ENCODE data around the gene PIRT. TPM values are rescaled to one million over a fixed set of nuclear protein-coding genes. Genes with fewer than 3 reads are reported as not detected.

PIRT gene
- total RNA-seq, 1 experiment from 2014 or later = not detected

GRCh38 chr17:10844621-10845387 lies 6.9 kb upstream of the PIRT start:
- peak; percentile 98 for ATAC-seq
- ChIA-PET POLR2A (no interaction called here), CTCF (interaction anchor here (0.7 to 3.3 kb wide), 8 partner anchors 71 to 212 kb away, joined by 3 to 31 read pairs (median 3); no protein-coding TSS in a partner anchor), RAD21 (ENCODE audit: low non-redundant PET in 1 of 2, low total read pairs in 2 of 2, uncharacterized antibody in 2 of 2, unreplicated experiment in 2 of 2) (interaction anchor here (0.7 to 1.1 kb wide), 7 partner anchors 72 to 920 kb away, joined by 3 to 5 read pairs (median 3); no protein-coding TSS in a partner anchor)
- Histone ChIP-seq H3K4me1 (ENCODE audit: control insufficient read depth in 1 of 2, insufficient read depth in 2 of 2, low read length in 2 of 2) (peaks cover 4% of the 10 kb centered on the region in 2 experiments; a peak in 2 of 4 replicates), H3K36me3 (ENCODE audit: control insufficient read depth in 1 of 2, insufficient read depth in 2 of 2, low read length in 2 of 2) (no peaks in the 10 kb centered on the region), H3K4me3 (replicated peaks in 1 of 2; ENCODE audit: low read depth in 1 of 2, low read length in 2 of 2) (no peak overlapping the region), H3K9me3 (ENCODE audit: control insufficient read depth in 1 of 2, insufficient read depth in 1 of 2, low read depth in 1 of 2, low read length in 2 of 2) (no peaks in the 10 kb centered on the region), H3K79me2 (ENCODE audit: insufficient read depth, low read length) (no peaks in the 10 kb centered on the region), H3K4me2 (ENCODE audit: low read length) (peak overlapping the region; percentile 66), H2AFZ (ENCODE audit: low read depth, low read length, poor library complexity, severe bottlenecking) (peak overlapping the region; percentile 59), H3K9ac (ENCODE audit: low read length) (no peak overlapping the region), H3K9me2 (ENCODE audit: insufficient read depth) (no peaks in the 10 kb centered on the region), H3K27me3 (ENCODE audit: insufficient read depth, low read length) (no peaks in the 10 kb centered on the region), H3K27ac (ENCODE audit: low read depth, low read length) (no peak overlapping the region), H4K20me1 (ENCODE audit: insufficient read depth) (no peaks in the 10 kb centered on the region)
- intact Hi-C loops (cut with micrococcal nuclease) = loop anchor here (1.0 to 10.0 kb wide), 7 partner anchors 72 to 550 kb away; no protein-coding TSS in a partner anchor
- TF ChIP-seq RAD21 (IDR thresholded peaks at IDR 0.05; ENCODE audit: low read depth) (peak; percentile 80), CBX3 (IDR thresholded peaks at IDR 0.05; ENCODE audit: low read depth) (no peak), ZFX (IDR thresholded peaks at IDR 0.05) (no peak)
- TF ChIP-seq, protein P1, sequence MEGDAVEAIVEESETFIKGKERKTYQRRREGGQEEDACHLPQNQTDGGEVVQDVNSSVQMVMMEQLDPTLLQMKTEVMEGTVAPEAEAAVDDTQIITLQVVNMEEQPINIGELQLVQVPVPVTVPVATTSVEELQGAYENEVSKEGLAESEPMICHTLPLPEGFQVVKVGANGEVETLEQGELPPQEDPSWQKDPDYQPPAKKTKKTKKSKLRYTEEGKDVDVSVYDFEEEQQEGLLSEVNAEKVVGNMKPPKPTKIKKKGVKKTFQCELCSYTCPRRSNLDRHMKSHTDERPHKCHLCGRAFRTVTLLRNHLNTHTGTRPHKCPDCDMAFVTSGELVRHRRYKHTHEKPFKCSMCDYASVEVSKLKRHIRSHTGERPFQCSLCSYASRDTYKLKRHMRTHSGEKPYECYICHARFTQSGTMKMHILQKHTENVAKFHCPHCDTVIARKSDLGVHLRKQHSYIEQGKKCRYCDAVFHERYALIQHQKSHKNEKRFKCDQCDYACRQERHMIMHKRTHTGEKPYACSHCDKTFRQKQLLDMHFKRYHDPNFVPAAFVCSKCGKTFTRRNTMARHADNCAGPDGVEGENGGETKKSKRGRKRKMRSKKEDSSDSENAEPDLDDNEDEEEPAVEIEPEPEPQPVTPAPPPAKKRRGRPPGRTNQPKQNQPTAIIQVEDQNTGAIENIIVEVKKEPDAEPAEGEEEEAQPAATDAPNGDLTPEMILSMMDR (IDR thresholded peaks at IDR 0.05 in 2 of 3, conservative IDR thresholded peaks at IDR 0.05 in 1 of 3; ENCODE audit: borderline replicate concordance in 1 of 3, insufficient read depth in 1 of 3, low read depth in 2 of 3, low read length in 2 of 3) = peak; percentile 68 to 88 (median 87)
- DNase-seq (ENCODE audit: low read depth, low spot score) = peak; percentile 48
- no TSS peak for BruUV-seq (replicated peaks)

GRCh38 chr17:10843811-10844210 lies 5.9 kb upstream of the PIRT start:
- ATAC-seq = no peak
- no peaks in the 10 kb centered on the region for H3K9me2 ChIP-seq (ENCODE audit: insufficient read depth)
- no peaks in the 10 kb centered on the region for H3K79me2 ChIP-seq (ENCODE audit: insufficient read depth, low read length)
- H3K4me2 ChIP-seq (ENCODE audit: low read length) = no peak overlapping the region
- intact Hi-C loops (cut with micrococcal nuclease) = loop anchor here (2.0 to 10.0 kb wide), 4 partner anchors 71 to 549 kb away; no protein-coding TSS in a partner anchor
- ChIA-PET CTCF (interaction anchor here (1.6 to 3.3 kb wide), 2 partner anchors 106 to 211 kb away, joined by 3 to 31 read pairs; no protein-coding TSS in a partner anchor), RAD21 (ENCODE audit: low non-redundant PET in 1 of 2, low total read pairs in 2 of 2, uncharacterized antibody in 2 of 2, unreplicated experiment in 2 of 2) (no interaction called here), POLR2A (no interaction called here)
- no peaks in the 10 kb centered on the region for H3K36me3 ChIP-seq (ENCODE audit: control insufficient read depth in 1 of 2, insufficient read depth in 2 of 2, low read length in 2 of 2)
- H2AFZ ChIP-seq (ENCODE audit: low read depth, low read length, poor library complexity, severe bottlenecking) = no peak overlapping the region
- H3K9ac ChIP-seq (ENCODE audit: low read length) = no peak overlapping the region
- H3K9me3 ChIP-seq (ENCODE audit: control insufficient read depth in 1 of 2, insufficient read depth in 1 of 2, low read depth in 1 of 2, low read length in 2 of 2) = no peaks in the 10 kb centered on the region
- no TSS peak for BruUV-seq (replicated peaks)
- no peaks in the 10 kb centered on the region for H3K27me3 ChIP-seq (ENCODE audit: insufficient read depth, low read length)
- H3K4me3 ChIP-seq (replicated peaks in 1 of 2; ENCODE audit: low read depth in 1 of 2, low read length in 2 of 2) = no peak overlapping the region
- peaks cover 4% of the 10 kb centered on the region in 2 experiments; a peak in 2 of 4 replicates for H3K4me1 ChIP-seq (ENCODE audit: control insufficient read depth in 1 of 2, insufficient read depth in 2 of 2, low read length in 2 of 2)
- no peak for DNase-seq (ENCODE audit: low read depth, low spot score)
- H3K27ac ChIP-seq (ENCODE audit: low read depth, low read length) = no peak overlapping the region
- no peaks in the 10 kb centered on the region for H4K20me1 ChIP-seq (ENCODE audit: insufficient read depth)
- TF ChIP-seq POLR2AphosphoS5 (IDR thresholded peaks at IDR 0.05; ENCODE audit: low read depth, low read length) (no peak), TCF7L2 (IDR thresholded peaks at IDR 0.05; ENCODE audit: borderline replicate concordance, extremely low read depth, insufficient read depth, insufficient read length) (no peak), MAX (IDR thresholded peaks at IDR 0.05) (no peak), ELF1 (IDR thresholded peaks at IDR 0.05; ENCODE audit: borderline replicate concordance, low read depth) (no peak), ZNF274 (IDR thresholded peaks at IDR 0.05; ENCODE audit: low read depth, low read length) (no peak)
- TF ChIP-seq, protein P1 (IDR thresholded peaks at IDR 0.05 in 2 of 3, conservative IDR thresholded peaks at IDR 0.05 in 1 of 3; ENCODE audit: borderline replicate concordance in 1 of 3, insufficient read depth in 1 of 3, low read depth in 2 of 3, low read length in 2 of 3) = no peak
- TF ChIP-seq, protein P2, sequence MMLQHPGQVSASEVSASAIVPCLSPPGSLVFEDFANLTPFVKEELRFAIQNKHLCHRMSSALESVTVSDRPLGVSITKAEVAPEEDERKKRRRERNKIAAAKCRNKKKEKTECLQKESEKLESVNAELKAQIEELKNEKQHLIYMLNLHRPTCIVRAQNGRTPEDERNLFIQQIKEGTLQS (IDR thresholded peaks at IDR 0.05) = no peak

Data from HCT116 (cell line).